GM12872 (cell line): ENCODE data around the gene WWC2.

Source experiments
- TF ChIP-seq, protein P1 (sequence below): IDR thresholded peaks from 3 replicates; pipeline ENCODE4 v1.5.1; 2011; ENCODE audit warnings: low read depth, mild to moderate bottlenecking, low read length, moderate library complexity; ENCODE audit not compliant: insufficient read depth

Gene WWC2

DNA sequence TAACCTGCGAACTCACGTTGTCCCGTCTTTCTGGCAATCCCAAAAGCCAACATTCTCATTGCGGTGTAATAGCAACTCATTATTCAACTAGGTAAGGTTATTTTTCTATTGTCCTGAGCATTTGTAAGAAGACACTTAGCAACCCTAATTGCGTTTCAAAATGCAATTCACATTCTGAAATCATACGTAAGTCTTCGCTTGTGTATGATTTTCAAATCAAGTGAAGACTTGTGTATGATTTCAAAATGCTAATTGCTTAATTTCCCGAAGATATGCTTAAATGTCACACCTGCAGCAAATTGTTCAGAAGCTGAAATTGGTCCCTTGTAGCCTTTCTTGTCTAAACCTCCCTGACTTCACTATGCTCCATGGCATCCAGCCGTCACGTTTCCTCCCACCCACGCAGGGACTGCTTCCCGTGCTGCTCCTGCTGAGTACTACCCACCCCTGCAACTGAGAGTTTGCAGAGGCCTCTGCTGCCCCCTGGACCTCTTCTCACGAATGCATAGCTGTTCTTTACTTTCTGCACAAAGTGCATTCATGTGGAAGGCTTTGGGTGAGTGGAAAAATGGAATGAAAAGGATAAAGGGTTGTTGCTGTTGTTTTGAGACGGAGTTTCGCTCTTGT lies 264.0 kb downstream of the WWC2 start:
- TF ChIP-seq, protein P1, sequence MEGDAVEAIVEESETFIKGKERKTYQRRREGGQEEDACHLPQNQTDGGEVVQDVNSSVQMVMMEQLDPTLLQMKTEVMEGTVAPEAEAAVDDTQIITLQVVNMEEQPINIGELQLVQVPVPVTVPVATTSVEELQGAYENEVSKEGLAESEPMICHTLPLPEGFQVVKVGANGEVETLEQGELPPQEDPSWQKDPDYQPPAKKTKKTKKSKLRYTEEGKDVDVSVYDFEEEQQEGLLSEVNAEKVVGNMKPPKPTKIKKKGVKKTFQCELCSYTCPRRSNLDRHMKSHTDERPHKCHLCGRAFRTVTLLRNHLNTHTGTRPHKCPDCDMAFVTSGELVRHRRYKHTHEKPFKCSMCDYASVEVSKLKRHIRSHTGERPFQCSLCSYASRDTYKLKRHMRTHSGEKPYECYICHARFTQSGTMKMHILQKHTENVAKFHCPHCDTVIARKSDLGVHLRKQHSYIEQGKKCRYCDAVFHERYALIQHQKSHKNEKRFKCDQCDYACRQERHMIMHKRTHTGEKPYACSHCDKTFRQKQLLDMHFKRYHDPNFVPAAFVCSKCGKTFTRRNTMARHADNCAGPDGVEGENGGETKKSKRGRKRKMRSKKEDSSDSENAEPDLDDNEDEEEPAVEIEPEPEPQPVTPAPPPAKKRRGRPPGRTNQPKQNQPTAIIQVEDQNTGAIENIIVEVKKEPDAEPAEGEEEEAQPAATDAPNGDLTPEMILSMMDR: no peak

DNA sequence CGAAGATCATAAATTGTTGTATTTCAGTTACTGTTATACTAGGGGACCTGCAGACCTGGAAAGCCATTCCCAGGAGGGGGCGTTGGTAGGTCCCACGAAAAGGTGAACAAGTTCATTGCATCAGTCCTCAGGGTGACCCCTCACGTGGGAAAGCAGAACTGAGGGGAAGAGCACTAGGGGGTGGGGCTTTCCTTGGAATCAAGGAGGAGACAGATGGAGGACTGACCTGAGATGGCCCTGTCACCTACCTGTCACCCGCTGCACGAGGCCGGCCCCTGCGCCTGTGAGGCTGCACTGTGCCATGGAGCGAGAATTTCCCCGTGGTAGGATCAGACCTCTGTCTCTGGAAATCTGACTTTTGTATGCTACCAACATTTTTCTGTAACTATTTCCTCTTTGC lies 265.0 kb downstream of the WWC2 start:
- TF ChIP-seq, protein P1: no peak

DNA sequence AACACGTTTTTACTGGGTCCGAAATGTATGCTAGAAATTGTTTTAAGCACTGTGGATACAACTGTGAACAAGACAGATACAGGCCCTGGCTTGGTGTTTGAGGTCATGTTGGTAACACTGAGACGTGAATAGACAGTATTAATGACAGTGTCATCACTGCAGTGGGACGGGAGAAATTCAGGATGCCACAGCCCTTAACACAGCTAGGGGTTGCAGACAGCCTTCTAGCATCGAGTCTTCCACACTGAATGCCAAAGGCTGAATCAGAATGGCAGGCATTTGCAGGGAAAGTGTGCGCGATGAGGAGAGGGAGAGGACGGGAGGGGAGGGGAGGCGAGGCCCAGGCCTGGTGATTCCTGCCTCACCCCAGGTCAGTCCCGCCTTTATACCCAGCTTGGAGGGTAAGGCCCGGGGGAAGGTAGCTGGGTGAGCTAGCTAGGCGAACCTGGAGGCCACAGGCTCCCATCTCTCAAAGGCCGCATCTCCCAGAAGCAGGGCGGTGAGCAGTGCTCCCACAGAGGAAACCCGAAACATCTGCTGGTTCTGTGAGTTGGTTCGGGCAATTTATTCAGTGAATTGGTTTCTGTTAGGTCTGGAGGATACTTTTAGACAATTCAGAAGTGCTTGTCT lies 267.3 kb downstream of the WWC2 start:
- TF ChIP-seq, protein P1: no peak

DNA sequence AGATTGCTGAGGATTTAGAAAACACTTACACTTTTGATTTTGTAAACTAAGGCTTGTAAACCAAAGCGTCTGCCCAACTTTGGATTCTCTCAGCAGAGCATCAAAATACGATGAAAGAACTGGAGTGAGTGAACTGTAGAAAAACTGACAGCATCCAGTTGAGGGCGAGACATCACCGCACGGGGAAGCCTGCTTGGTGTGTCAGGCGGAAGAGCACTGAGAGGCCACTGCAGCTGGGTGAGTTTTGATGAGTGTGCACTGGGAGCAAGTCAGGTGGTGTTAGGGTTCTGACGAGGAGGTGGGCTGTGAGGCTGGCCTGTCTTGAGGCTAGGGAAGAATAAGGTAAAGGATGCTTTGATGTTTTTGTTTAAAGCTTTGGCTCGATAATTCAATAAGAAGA lies 270.0 kb downstream of the WWC2 start:
- TF ChIP-seq, protein P1: no peak
